Thoracic aorta (tissue), 2 donors: ENCODE data around the gene PARP8. TPM values are rescaled to one million over a fixed set of nuclear protein-coding genes. Genes with fewer than 3 reads are reported as not detected.
"Not testable (repeated sequence)": the region's sequence is repeated elsewhere in the genome, so short reads cannot be mapped to it uniquely, and the experiment has no call there.

Experiments
- ATAC-seq: fragments of 150-250 bp; one replicate; pipeline ENCODE4 v1.8.0; 2017; ENCODE audit warnings: low read depth; ENCODE audit not compliant: insufficient number of reproducible peaks, low FRiP score
- DNase-seq: peaks from one replicate; pipeline ENCODE4 v3.0.0-alpha.2; 2020; ENCODE audit warnings: low spot score
- H3K27ac ChIP-seq, 2 donors: fragments of 200-600 bp; sonication (generic); 1 replicate in 1 of 2; 2 replicates in 1 of 2; pipeline ENCODE4 v1.5.1; 2016; ENCODE audit warnings: mild to moderate bottlenecking in 2 of 2, moderate library complexity in 2 of 2
- H3K27me3 ChIP-seq: fragments of 200-600 bp; sonication (generic); replicated peaks from 2 replicates; pipeline ENCODE4 v1.6.0; 2016; ENCODE audit warnings: mild to moderate bottlenecking; ENCODE audit not compliant: insufficient read depth
- H3K36me3 ChIP-seq: fragments of 200-600 bp; sonication (generic); one replicate; pipeline ENCODE4 v1.5.1; 2016
- H3K4me1 ChIP-seq, 2 donors: fragments of 200-600 bp; sonication (generic); 1 replicate in 1 of 2; 2 replicates in 1 of 2; pipeline versions ENCODE4 v1.5.1 to v1.6.0; 2016; ENCODE audit warnings: low read depth in 2 of 2, mild to moderate bottlenecking in 1 of 2; ENCODE audit not compliant: control insufficient read depth in 1 of 2
- H3K4me3 ChIP-seq: fragments of 200-600 bp; sonication (generic); 2 replicates; pipeline ENCODE4 v1.5.1; 2016; ENCODE audit warnings: mild to moderate bottlenecking
- H3K9me3 ChIP-seq: fragments of 200-600 bp; sonication (generic); 2 replicates; pipeline ENCODE4 v1.5.1; 2016
- total RNA-seq, 2 donors: library from RNA; depleted of rRNA; stranded (reverse); fragments of >200 nt; gene quantifications; one replicate each; pipeline versions ENCODE4 v1.1.0 to v1.2.3, GENCODE V29; 2016
- TF ChIP-seq, protein P1 (sequence below): fragments of 200-600 bp; sonication (generic); IDR thresholded peaks from one replicate; pipeline ENCODE4 v1.5.1; 2019; ENCODE audit warnings: antibody characterized with exemption

The PARP8 gene
- total RNA-seq, 2 donors from 2014 or later = 27.5 to 34.7 TPM

DNA sequence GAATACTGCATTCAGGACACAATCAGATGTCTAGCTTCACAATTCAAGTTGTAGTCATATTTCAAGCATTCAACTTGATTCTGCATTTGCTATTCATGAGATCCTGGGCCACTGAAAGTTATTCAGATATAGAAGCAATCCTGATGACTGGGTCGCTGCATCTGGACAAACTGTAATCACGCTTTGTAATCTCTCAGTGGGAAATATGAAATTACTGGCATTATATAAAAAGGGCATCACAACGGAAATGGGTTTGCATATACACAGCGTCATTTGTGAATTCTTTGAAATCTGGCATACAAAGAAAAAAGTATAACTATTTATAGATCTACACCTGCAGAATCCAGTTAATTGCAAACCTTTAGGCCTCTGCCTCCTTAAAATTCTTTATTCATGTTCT, 102.2 kb downstream of the PARP8 start:
- TF ChIP-seq, protein P1, sequence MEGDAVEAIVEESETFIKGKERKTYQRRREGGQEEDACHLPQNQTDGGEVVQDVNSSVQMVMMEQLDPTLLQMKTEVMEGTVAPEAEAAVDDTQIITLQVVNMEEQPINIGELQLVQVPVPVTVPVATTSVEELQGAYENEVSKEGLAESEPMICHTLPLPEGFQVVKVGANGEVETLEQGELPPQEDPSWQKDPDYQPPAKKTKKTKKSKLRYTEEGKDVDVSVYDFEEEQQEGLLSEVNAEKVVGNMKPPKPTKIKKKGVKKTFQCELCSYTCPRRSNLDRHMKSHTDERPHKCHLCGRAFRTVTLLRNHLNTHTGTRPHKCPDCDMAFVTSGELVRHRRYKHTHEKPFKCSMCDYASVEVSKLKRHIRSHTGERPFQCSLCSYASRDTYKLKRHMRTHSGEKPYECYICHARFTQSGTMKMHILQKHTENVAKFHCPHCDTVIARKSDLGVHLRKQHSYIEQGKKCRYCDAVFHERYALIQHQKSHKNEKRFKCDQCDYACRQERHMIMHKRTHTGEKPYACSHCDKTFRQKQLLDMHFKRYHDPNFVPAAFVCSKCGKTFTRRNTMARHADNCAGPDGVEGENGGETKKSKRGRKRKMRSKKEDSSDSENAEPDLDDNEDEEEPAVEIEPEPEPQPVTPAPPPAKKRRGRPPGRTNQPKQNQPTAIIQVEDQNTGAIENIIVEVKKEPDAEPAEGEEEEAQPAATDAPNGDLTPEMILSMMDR = no peak
- Histone ChIP-seq H3K4me1 (no peaks in the 10 kb centered on the region), H3K27me3 (no peaks in the 10 kb centered on the region), H3K4me3 (no peak overlapping the region), H3K36me3 (no peaks in the 10 kb centered on the region), H3K27ac (no peak overlapping the region), H3K9me3 (no peaks in the 10 kb centered on the region)
- ATAC-seq = no peak
- no peak for DNase-seq

DNA sequence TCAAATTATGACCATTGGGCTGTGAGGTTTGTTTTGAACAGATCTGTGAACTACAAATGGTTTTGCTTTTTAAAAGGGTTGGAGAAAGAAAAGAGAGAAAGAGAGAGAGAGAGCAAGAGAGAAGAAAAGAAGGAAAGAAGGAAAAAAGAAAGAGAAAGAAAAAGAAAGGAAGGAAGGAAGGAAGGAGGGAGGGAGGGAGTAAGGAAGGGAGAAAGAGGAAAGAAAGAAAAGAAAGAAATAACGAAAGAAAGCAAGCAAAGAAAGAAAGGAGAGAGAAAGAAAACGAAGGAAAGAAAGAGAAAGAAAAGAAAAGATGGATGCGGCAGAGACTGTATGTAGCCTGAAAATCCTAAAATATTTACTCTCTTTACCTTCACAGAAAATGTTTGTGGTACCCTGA, 104.0 kb downstream of the PARP8 start:
- DNase-seq = no peak
- no peak overlapping the region for H3K4me3 ChIP-seq
- TF ChIP-seq, protein P1 = no peak
- H3K27me3 ChIP-seq = no peaks in the 10 kb centered on the region
- no peaks in the 10 kb centered on the region for H3K4me1 ChIP-seq
- no peaks in the 10 kb centered on the region for H3K9me3 ChIP-seq
- peaks cover 11% of the 10 kb centered on the region for H3K36me3 ChIP-seq
- no peak for ATAC-seq
- no peak overlapping the region for H3K27ac ChIP-seq

DNA sequence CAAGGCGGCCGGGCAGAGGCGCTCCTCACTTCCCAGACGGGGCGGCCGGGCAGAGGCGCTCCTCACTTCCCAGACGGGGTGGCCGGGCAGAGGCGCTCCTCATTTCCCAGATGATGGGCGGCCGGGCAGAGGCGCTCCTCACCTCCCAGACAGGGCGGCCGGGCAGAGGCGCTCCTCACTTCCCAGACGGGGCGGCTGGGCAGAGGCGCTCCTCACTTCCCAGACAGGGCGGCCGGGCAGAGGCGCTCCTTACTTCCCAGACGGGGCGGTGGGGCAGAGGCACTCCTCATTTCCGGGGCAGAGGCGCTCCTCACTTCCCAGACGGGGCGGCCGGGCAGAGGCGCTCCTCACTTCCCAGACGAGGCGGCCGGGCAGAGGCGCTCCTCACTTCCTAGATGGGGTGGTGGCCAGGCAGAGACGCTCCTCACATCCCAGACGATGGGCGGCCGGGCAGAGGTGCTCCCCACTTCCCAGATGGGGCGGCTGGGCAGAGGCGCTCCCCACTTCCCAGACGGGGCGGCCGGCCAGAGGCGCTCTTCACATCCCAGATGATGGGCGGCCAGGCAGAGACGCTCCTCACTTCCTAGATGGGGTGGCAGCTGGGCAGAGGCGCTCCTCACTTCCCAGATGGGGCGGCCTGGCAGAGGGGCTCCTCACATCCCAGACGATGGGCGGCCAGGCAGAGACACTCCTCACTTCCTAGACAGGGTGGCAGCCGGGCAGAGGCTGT, 108.2 kb downstream of the PARP8 start:
- not testable (repeated sequence) for H3K9me3 ChIP-seq, H3K4me1 ChIP-seq, DNase-seq, H3K27me3 ChIP-seq, ATAC-seq, H3K4me3 ChIP-seq, H3K27ac ChIP-seq
- peaks cover 11% of the 10 kb centered on the region for H3K36me3 ChIP-seq

DNA sequence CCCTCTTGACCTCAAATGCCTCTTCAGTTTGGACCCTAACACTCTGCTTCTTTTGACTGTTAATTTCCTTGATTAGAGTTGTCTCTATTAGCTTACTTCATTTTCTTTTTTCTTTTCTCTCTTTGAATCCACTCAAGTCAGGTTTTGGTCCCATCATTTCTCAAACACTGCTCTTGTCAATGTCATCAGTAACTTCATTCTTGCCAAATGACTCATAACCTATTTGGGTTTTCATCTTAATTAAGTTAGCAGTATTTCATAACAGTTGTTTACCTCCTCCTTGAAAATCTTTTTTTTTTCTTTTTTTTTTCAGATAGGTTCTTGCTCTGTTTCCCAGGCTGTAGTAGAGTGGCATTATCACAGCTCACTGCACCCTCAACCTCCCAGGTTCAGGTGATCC, 119.6 kb downstream of the PARP8 start:
- no peaks in the 10 kb centered on the region for H3K4me1 ChIP-seq
- ATAC-seq = no peak
- H3K36me3 ChIP-seq = peaks cover 6% of the 10 kb centered on the region
- H3K27ac ChIP-seq = no peak overlapping the region
- H3K4me3 ChIP-seq = no peak overlapping the region
- no peaks in the 10 kb centered on the region for H3K9me3 ChIP-seq
- no peaks in the 10 kb centered on the region for H3K27me3 ChIP-seq
- DNase-seq = no peak
- TF ChIP-seq, protein P1 = no peak

DNA sequence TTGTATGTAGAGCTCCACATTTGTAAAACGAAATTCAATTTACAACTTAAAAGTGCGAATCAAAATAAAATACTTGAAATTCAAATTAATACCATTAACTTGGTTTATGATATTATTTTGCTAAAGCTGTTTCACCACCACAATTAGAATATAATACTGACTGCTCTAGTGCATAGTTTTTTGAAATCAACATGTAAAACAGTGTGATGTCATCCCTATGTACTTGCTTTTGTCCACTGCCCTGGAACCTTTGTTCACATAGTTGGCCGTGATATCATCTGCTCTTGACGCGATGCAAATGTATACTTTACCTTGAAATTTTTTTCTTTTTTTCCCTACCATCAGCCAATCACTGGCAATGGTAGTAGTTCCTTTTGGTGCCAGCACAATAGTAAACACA, 125.4 kb downstream of the PARP8 start:
- H3K27me3 ChIP-seq = no peaks in the 10 kb centered on the region
- no peak overlapping the region for H3K4me3 ChIP-seq
- H3K9me3 ChIP-seq = no peaks in the 10 kb centered on the region
- TF ChIP-seq, protein P1 = no peak
- no peak for DNase-seq
- ATAC-seq = no peak
- H3K27ac ChIP-seq = no peak overlapping the region
- H3K4me1 ChIP-seq = no peaks in the 10 kb centered on the region
- H3K36me3 ChIP-seq = peaks cover 3% of the 10 kb centered on the region

DNA sequence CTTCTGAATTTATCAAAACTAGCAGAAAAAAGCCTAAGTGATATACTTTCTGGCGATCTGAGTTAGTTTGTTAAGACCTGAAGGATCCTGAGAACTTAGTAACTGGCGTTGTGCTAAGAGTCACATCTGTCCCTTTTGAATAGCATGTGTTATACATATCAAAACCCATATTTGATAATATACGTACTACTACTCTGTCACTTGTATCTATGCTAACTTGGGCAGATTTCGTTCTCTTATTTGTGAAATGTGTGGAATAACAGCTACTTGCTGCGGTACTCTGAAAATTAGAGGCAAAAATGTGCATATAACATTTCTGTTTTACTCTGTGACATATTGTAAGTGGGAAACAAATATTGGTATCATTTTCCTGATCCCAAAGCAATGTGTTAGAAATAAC, 126.4 kb downstream of the PARP8 start:
- Histone ChIP-seq H3K4me1 (no peaks in the 10 kb centered on the region), H3K36me3 (peaks cover 3% of the 10 kb centered on the region), H3K4me3 (no peak overlapping the region), H3K9me3 (no peaks in the 10 kb centered on the region), H3K27me3 (no peaks in the 10 kb centered on the region), H3K27ac (no peak overlapping the region)
- TF ChIP-seq, protein P1 = no peak
- DNase-seq (no peak), ATAC-seq (no peak)
